Measurements from ENCODE around the gene CCSER2.

DNA sequence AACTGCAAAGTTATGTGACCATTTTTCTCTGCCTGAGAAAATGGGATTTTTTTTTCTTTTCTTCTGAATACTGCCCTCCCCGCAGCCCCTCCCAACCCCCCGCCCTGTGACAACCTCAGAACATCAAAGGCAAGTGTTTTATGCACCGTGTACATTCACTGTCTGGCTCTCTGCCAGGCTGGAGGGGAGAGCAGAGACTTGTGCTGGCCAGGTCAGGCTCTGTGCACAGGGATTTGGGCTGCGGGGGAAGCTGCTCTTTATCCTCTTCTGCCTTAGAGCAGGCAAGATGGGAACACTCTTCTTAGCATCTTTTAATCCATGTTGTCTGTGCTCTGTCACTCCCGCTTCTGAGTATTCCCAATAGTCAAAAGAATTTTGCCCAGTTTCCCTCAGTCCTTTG lies 195.1 kb downstream of the CCSER2 start:
- no peak for TF ChIP-seq CTCF (IDR thresholded peaks at IDR 0.05)
- no peak for TF ChIP-seq POLR2A (IDR thresholded peaks at IDR 0.05)

Data from tibial nerve (tissue), 3 donors.